ENCODE results near the gene PISD.

DNA sequence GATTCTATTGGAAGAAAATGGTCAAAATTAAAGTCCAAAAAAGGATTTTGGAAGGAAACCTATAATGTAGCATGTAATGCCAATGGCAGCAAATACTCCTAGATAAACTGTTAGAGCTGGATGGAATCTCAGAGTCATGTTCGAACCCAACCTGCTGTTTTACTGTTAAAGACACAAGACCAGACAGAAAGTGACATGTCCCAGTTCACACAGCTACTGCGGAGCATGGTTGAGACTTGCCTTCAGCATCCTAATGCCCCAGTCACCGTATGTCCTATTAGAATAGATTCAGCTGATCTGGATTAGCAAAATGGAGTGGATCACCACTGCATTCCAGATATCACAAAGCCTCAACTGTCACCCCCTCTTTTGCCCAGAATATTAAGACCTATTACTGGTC lies 14.9 kb downstream of the PISD start:
- TF ChIP-seq, protein P1, sequence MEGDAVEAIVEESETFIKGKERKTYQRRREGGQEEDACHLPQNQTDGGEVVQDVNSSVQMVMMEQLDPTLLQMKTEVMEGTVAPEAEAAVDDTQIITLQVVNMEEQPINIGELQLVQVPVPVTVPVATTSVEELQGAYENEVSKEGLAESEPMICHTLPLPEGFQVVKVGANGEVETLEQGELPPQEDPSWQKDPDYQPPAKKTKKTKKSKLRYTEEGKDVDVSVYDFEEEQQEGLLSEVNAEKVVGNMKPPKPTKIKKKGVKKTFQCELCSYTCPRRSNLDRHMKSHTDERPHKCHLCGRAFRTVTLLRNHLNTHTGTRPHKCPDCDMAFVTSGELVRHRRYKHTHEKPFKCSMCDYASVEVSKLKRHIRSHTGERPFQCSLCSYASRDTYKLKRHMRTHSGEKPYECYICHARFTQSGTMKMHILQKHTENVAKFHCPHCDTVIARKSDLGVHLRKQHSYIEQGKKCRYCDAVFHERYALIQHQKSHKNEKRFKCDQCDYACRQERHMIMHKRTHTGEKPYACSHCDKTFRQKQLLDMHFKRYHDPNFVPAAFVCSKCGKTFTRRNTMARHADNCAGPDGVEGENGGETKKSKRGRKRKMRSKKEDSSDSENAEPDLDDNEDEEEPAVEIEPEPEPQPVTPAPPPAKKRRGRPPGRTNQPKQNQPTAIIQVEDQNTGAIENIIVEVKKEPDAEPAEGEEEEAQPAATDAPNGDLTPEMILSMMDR (IDR thresholded peaks at IDR 0.05; ENCODE audit: low read depth, low read length) = no peak
- TF ChIP-seq, protein P2, sequence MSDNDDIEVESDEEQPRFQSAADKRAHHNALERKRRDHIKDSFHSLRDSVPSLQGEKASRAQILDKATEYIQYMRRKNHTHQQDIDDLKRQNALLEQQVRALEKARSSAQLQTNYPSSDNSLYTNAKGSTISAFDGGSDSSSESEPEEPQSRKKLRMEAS (IDR thresholded peaks at IDR 0.05; ENCODE audit: low read depth, low read length) = no peak

Measured in NB4 (cell line).